ENCODE data around the gene ADRA1B. TPM values are rescaled to one million over a fixed set of nuclear protein-coding genes. Genes with fewer than 3 reads are reported as not detected.

The ADRA1B gene
- polyA plus RNA-seq, 2 of the 4 experiments (the other 2 are of a cell fraction): 4.4 to 8.5 TPM

- no peak for ATAC-seq
- POLR2A ChIA-PET: no interaction called here
- no peak for TF ChIP-seq CHD4 (IDR thresholded peaks at IDR 0.05; ENCODE audit: borderline replicate concordance)
- TF ChIP-seq MYC (IDR thresholded peaks at IDR 0.05; ENCODE audit: borderline replicate concordance, low read length): no peak
- TF ChIP-seq SREBF2 (IDR thresholded peaks at IDR 0.05): no peak
- no peak for TF ChIP-seq BCL3 (IDR thresholded peaks at IDR 0.05)
- TF ChIP-seq FOXS1 (CRISPR knock-in tag; IDR thresholded peaks at IDR 0.05): no peak
- TF ChIP-seq POLR2A (IDR thresholded peaks at IDR 0.05; ENCODE audit: low read length): no peak
- TF ChIP-seq RCOR1 (IDR thresholded peaks at IDR 0.05; ENCODE audit: low read depth, low read length): no peak
- no peak for TF ChIP-seq RFX5 (IDR thresholded peaks at IDR 0.05)
- no peak for TF ChIP-seq ESRRA (IDR thresholded peaks at IDR 0.05; ENCODE audit: borderline replicate concordance, low read length)
- no peak for TF ChIP-seq NFE2L2 (conservative IDR thresholded peaks at IDR 0.05; ENCODE audit: low read length)
- no peak for TF ChIP-seq ZNF302 (CRISPR knock-in tag; IDR thresholded peaks at IDR 0.05)
- no peak for TF ChIP-seq NPAS2 (CRISPR knock-in tag; IDR thresholded peaks at IDR 0.05; ENCODE audit: borderline replicate concordance)
Measured at GRCh38 chr5:159877016-159877415, 39.3 kb upstream of the ADRA1B start.

GRCh38 chr5:159877894-159878448 lies 38.3 kb upstream of the ADRA1B start:
- ChIA-PET CTCF (interaction anchor here (1.1 to 1.3 kb wide), 2 partner anchors 9 to 19 kb away, joined by 3 to 4 read pairs; no protein-coding TSS in a partner anchor), POLR2A (no interaction called here)
- H3K27ac ChIP-seq: peak overlapping the region; percentile 76 to 85
- no peak for FAIRE-seq
- 93% methylated on average over 7 of the region's 7 CpGs for WGBS (ENCODE audit: missing lambda C conversion rate)
- no peak for ATAC-seq
- no peak for DNase-seq (ENCODE audit: low read depth in 1 of 2, low spot score in 1 of 2)
- peaks cover 40% of the 10 kb centered on the region for H3K4me1 ChIP-seq
- H3K9me3 ChIP-seq: no peaks in the 10 kb centered on the region
- H3K4me2 ChIP-seq: no peak overlapping the region
- H3K4me3 ChIP-seq: no peak overlapping the region
- TF ChIP-seq ZNF302 (CRISPR knock-in tag; IDR thresholded peaks at IDR 0.05): no peak
- TF ChIP-seq HEYL (CRISPR knock-in tag; IDR thresholded peaks at IDR 0.05): no peak

More at GRCh38 chr5:159877016-159877415, 39.3 kb upstream of the ADRA1B start:
- WGBS (ENCODE audit: missing lambda C conversion rate): 92% methylated on average over 8 of the region's 8 CpGs
- peaks cover 40% of the 10 kb centered on the region for H3K4me1 ChIP-seq
- no peak overlapping the region for H3K4me2 ChIP-seq
- CTCF ChIA-PET: interaction anchor here (1.1 kb wide), 1 partner anchor 10 kb away, joined by 3 read pairs; no protein-coding TSS in a partner anchor
- DNase-seq (ENCODE audit: low read depth in 1 of 2, low spot score in 1 of 2) (no peak), FAIRE-seq (no peak)
- no peaks in the 10 kb centered on the region for H3K9me3 ChIP-seq
- H3K4me3 ChIP-seq: no peak overlapping the region
- H3K27ac ChIP-seq: peak overlapping the region in 1 of 2 experiments; percentile 85; a peak in 2 of 6 replicates

GRCh38 chr5:159878988-159879471 lies 37.3 kb upstream of the ADRA1B start:
- DNase-seq (ENCODE audit: low read depth in 1 of 2, low spot score in 1 of 2) (peak; percentile 71 to 87), FAIRE-seq (no peak), ATAC-seq (peak; percentile 95 to 97)
- 0% methylated on average over 11 of the region's 11 CpGs for WGBS (ENCODE audit: missing lambda C conversion rate)
- H3K4me3 ChIP-seq: no peak overlapping the region
- H3K4me1 ChIP-seq: peaks cover 31% of the 10 kb centered on the region
- H3K4me2 ChIP-seq: peak overlapping the region; percentile 63
- H3K27ac ChIP-seq: peak overlapping the region; percentile 76 to 85
- POLR2A ChIA-PET: interaction anchor here (1.3 kb wide), 1 partner anchor 28 kb away, joined by 3 read pairs; no protein-coding TSS in a partner anchor
- no peaks in the 10 kb centered on the region for H3K9me3 ChIP-seq
- CTCF ChIA-PET: interaction anchor here (0.8 to 1.3 kb wide), 2 partner anchors 18 to 60 kb away, joined by 4 read pairs; no protein-coding TSS in a partner anchor
- no peak for TF ChIP-seq ELK1 (IDR thresholded peaks at IDR 0.05; ENCODE audit: low read depth, low read length)
- TF ChIP-seq POLR2A (IDR thresholded peaks at IDR 0.05; ENCODE audit: low read length): no peak; the same call in 1 of the 2 replicates
- TF ChIP-seq MAX (IDR thresholded peaks at IDR 0.05): peak; percentile 78
- no peak for TF ChIP-seq CBX2 (IDR thresholded peaks at IDR 0.05; ENCODE audit: borderline replicate concordance, low read depth)
- peak; percentile 37; the same call in 1 of the 2 replicates for TF ChIP-seq GATA3 (IDR thresholded peaks at IDR 0.05; ENCODE audit: borderline replicate concordance)
- no peak for TF ChIP-seq BHLHE40 (IDR thresholded peaks at IDR 0.05; ENCODE audit: low read depth, low read length)
- no peak for TF ChIP-seq ESRRA (IDR thresholded peaks at IDR 0.05; ENCODE audit: borderline replicate concordance, low read length)
- TF ChIP-seq RFX5 (IDR thresholded peaks at IDR 0.05): no peak
- no peak for TF ChIP-seq CHD4 (IDR thresholded peaks at IDR 0.05; ENCODE audit: borderline replicate concordance)
- no peak for TF ChIP-seq EHMT2 (IDR thresholded peaks at IDR 0.05; ENCODE audit: low read depth)
- no peak for TF ChIP-seq REST (IDR thresholded peaks at IDR 0.05)
- TF ChIP-seq TP53 (CRISPR knock-in tag; IDR thresholded peaks at IDR 0.05): no peak
- no peak for TF ChIP-seq ZC3H11A (IDR thresholded peaks at IDR 0.05)
- no peak for TF ChIP-seq FOXS1 (CRISPR knock-in tag; IDR thresholded peaks at IDR 0.05)
- no peak for TF ChIP-seq CEBPB (IDR thresholded peaks at IDR 0.05)
- no peak for TF ChIP-seq EHF (CRISPR knock-in tag; IDR thresholded peaks at IDR 0.05)
- TF ChIP-seq JUNB (IDR thresholded peaks at IDR 0.05): no peak
- TF ChIP-seq RAD21 (conservative IDR thresholded peaks at IDR 0.05 in 1 of 2, IDR thresholded peaks at IDR 0.05 in 1 of 2): peak in 1 of 2 experiments; percentile 31; a peak in 2 of 5 replicates
- TF ChIP-seq HOXB13 (CRISPR knock-in tag; IDR thresholded peaks at IDR 0.05; ENCODE audit: low read depth): no peak
- no peak for TF ChIP-seq JUN (IDR thresholded peaks at IDR 0.05)

All from A549 (cell line).